ENCODE data around the gene KBTBD12. TPM values are rescaled to one million over a fixed set of nuclear protein-coding genes. Genes with fewer than 3 reads are reported as not detected.

KBTBD12 gene
- total RNA-seq, 1 experiment from 2014 or later: not detected

GRCh38 chr3:127929818-127930413, 14.9 kb downstream of the KBTBD12 start:
- Histone ChIP-seq H3K4me1 (ENCODE audit: control insufficient read depth in 1 of 2, insufficient read depth in 2 of 2, low read length in 2 of 2) (no peaks in the 10 kb centered on the region), H3K9me3 (ENCODE audit: control insufficient read depth in 1 of 2, insufficient read depth in 1 of 2, low read depth in 1 of 2, low read length in 2 of 2) (no peaks in the 10 kb centered on the region), H3K79me2 (ENCODE audit: insufficient read depth, low read length) (no peaks in the 10 kb centered on the region), H4K20me1 (ENCODE audit: insufficient read depth) (no peaks in the 10 kb centered on the region), H3K27ac (ENCODE audit: low read depth, low read length) (no peak overlapping the region), H3K9ac (ENCODE audit: low read length) (no peak overlapping the region), H2AFZ (ENCODE audit: low read depth, low read length, poor library complexity, severe bottlenecking) (no peak overlapping the region), H3K9me2 (ENCODE audit: insufficient read depth) (no peaks in the 10 kb centered on the region), H3K27me3 (ENCODE audit: insufficient read depth, low read length) (no peaks in the 10 kb centered on the region), H3K36me3 (ENCODE audit: control insufficient read depth in 1 of 2, insufficient read depth in 2 of 2, low read length in 2 of 2) (no peaks in the 10 kb centered on the region), H3K4me2 (ENCODE audit: low read length) (no peak overlapping the region), H3K4me3 (replicated peaks in 1 of 2; ENCODE audit: low read depth in 1 of 2, low read length in 2 of 2) (no peak overlapping the region)
- ATAC-seq (no peak), DNase-seq (ENCODE audit: low read depth, low spot score) (no peak)
- ChIA-PET CTCF (no interaction called here), RAD21 (ENCODE audit: low non-redundant PET in 1 of 2, low total read pairs in 2 of 2, uncharacterized antibody in 2 of 2, unreplicated experiment in 2 of 2) (no interaction called here), POLR2A (no interaction called here)
- no TSS peak for BruUV-seq (replicated peaks)
- intact Hi-C loops (cut with micrococcal nuclease): no loop called here
- TF ChIP-seq ZNF274 (IDR thresholded peaks at IDR 0.05; ENCODE audit: low read depth, low read length): no peak
- TF ChIP-seq CBX3 (IDR thresholded peaks at IDR 0.05; ENCODE audit: low read depth): no peak
- no peak for TF ChIP-seq SP1 (IDR thresholded peaks at IDR 0.05; ENCODE audit: low read depth)
- no peak for TF ChIP-seq TCF7L2 (IDR thresholded peaks at IDR 0.05; ENCODE audit: borderline replicate concordance, extremely low read depth, insufficient read depth, insufficient read length)
- TF ChIP-seq REST (IDR thresholded peaks at IDR 0.05; ENCODE audit: low read depth): no peak
- no peak for TF ChIP-seq ZFX (IDR thresholded peaks at IDR 0.05)
- TF ChIP-seq CEBPB (IDR thresholded peaks at IDR 0.05; ENCODE audit: low read depth): no peak
- TF ChIP-seq POLR2A (IDR thresholded peaks at IDR 0.05; ENCODE audit: borderline replicate concordance, extremely low read depth, insufficient read depth, insufficient read length): no peak
- no peak for TF ChIP-seq JUND (IDR thresholded peaks at IDR 0.05)
- no peak for TF ChIP-seq EZH2 (IDR thresholded peaks at IDR 0.05)
- TF ChIP-seq EGR1 (IDR thresholded peaks at IDR 0.05; ENCODE audit: low read depth): no peak
- TF ChIP-seq CTCF (IDR thresholded peaks at IDR 0.05 in 2 of 3, conservative IDR thresholded peaks at IDR 0.05 in 1 of 3; ENCODE audit: borderline replicate concordance in 1 of 3, insufficient read depth in 1 of 3, low read depth in 2 of 3, low read length in 2 of 3): no peak
- TF ChIP-seq SRF (IDR thresholded peaks at IDR 0.05; ENCODE audit: low read depth): no peak
- no peak for TF ChIP-seq MAX (IDR thresholded peaks at IDR 0.05)
- TF ChIP-seq RAD21 (IDR thresholded peaks at IDR 0.05; ENCODE audit: low read depth): no peak
- no peak for TF ChIP-seq SIN3A (IDR thresholded peaks at IDR 0.05; ENCODE audit: low read depth)
- TF ChIP-seq FOSL1 (IDR thresholded peaks at IDR 0.05; ENCODE audit: low read depth): no peak
- no peak for TF ChIP-seq POLR2AphosphoS5 (IDR thresholded peaks at IDR 0.05; ENCODE audit: low read depth, low read length)
- no peak for TF ChIP-seq EZH2phosphoT487 (IDR thresholded peaks at IDR 0.05; ENCODE audit: borderline replicate concordance)
- no peak for TF ChIP-seq ELF1 (IDR thresholded peaks at IDR 0.05; ENCODE audit: borderline replicate concordance, low read depth)

All from HCT116 (cell line).